HCT116 (cell line): ENCODE data around the gene VEPH1. TPM values are rescaled to one million over a fixed set of nuclear protein-coding genes. Genes with fewer than 3 reads are reported as not detected.

Experiments used
- ATAC-seq: fragments of 200-7000 bp; cut with Tn5 transposase; 2 replicates; pipeline ENCODE4 v1.9.1; 2020; ENCODE audit warnings: mild to moderate bottlenecking, moderate library complexity
- BruUV-seq: library from RNA; stranded (reverse); fragments of 400-500 nt; replicated peaks from 2 replicates; lab custom pipeline; 2021; lab: Mats Ljungman, UMichigan
- CTCF ChIA-PET: fragments of 300-600 bp; sonication (Branson Sonifier 250); formaldehyde crosslinking; loops from one replicate; lab custom pipeline; 2021; ENCODE audit warnings: antibody characterized with exemption; lab: Charles Lee
- POLR2A ChIA-PET: fragments of 300-600, 350-600 bp; sonication (Branson Sonifier 250); formaldehyde crosslinking; loops from one replicate; lab custom pipeline; 2021; ENCODE audit warnings: antibody characterized with exemption; lab: Charles Lee
- RAD21 ChIA-PET, 2 experiments: fragments of 300-600 bp; sonication (Branson Sonifier 250); formaldehyde crosslinking; loops; one replicate each; lab custom pipeline; 2023; ENCODE audit warnings: low total read pairs in 2 of 2; ENCODE audit not compliant: uncharacterized antibody in 2 of 2, unreplicated experiment in 2 of 2, low non-redundant PET in 1 of 2; lab: Charles Lee
- DNase-seq: peaks from one replicate; pipeline ENCODE4 v3.0.0-alpha.2; 2010; ENCODE audit warnings: low read depth, low spot score
- H2AFZ ChIP-seq: fragments of 200-600 bp; shearing (Covaris generic), sonication (generic); 2 replicates; pipeline ENCODE4 v1.6.1; 2017; ENCODE audit warnings: low read depth, mixed run types, mixed read lengths, antibody characterized with exemption, low read length; ENCODE audit not compliant: poor library complexity, severe bottlenecking
- H3K27ac ChIP-seq: 2 replicates; pipeline ENCODE4 v1.5.1; 2012; ENCODE audit warnings: low read depth, low read length
- H3K27me3 ChIP-seq: fragments of 200-600 bp; sonication (generic); 2 replicates; pipeline ENCODE4 v1.6.1; 2016; ENCODE audit warnings: mixed run types, low read length, mixed read lengths; ENCODE audit not compliant: insufficient read depth
- H3K36me3 ChIP-seq, 2 experiments: fragments of 200-500 bp in 1 of 2; fragments of 200-600 bp in 1 of 2; sonication (Bioruptor generic) in 1 of 2; sonication (generic) in 1 of 2; 2 replicates each; pipeline versions ENCODE4 v1.5.1 to v1.6.1; 2014 to 2016; ENCODE audit warnings: low read length in 2 of 2, inconsistent platforms in 1 of 2, mixed read lengths in 1 of 2, mixed run types in 1 of 2; ENCODE audit not compliant: insufficient read depth in 2 of 2, control insufficient read depth in 1 of 2
- H3K4me1 ChIP-seq, 2 experiments: fragments of 200-600 bp in 1 of 2; sonication (generic) in 1 of 2; 2 replicates each; pipeline versions ENCODE4 v1.5.1 to v1.6.1; 2012 to 2017; ENCODE audit warnings: low read length in 2 of 2, inconsistent platforms in 1 of 2, mild to moderate bottlenecking in 1 of 2, mixed read lengths in 1 of 2, mixed run types in 1 of 2, moderate library complexity in 1 of 2; ENCODE audit not compliant: insufficient read depth in 2 of 2, control insufficient read depth in 1 of 2
- H3K4me2 ChIP-seq: fragments of 200-600 bp; sonication (generic); 2 replicates; pipeline ENCODE4 v1.6.1; 2017; ENCODE audit warnings: mixed run types, low read length, mixed read lengths
- H3K4me3 ChIP-seq, 2 experiments: fragments of 200-600 bp in 1 of 2; sonication (generic) in 1 of 2; replicated peaks in 1 of 2; 2 replicates each; pipeline ENCODE4 v1.5.1; 2011 to 2016; ENCODE audit warnings: low read length in 2 of 2, control low read depth in 1 of 2, low read depth in 1 of 2, mild to moderate bottlenecking in 1 of 2, mixed read lengths in 1 of 2, mixed run types in 1 of 2
- H3K79me2 ChIP-seq: fragments of 200-600 bp; sonication (generic); 2 replicates; pipeline ENCODE4 v1.6.1; 2017; ENCODE audit warnings: mild to moderate bottlenecking, mixed run types, low read length, moderate library complexity, mixed read lengths; ENCODE audit not compliant: insufficient read depth
- H3K9ac ChIP-seq: fragments of 200-600 bp; sonication (generic); 2 replicates; pipeline ENCODE4 v1.6.1; 2016; ENCODE audit warnings: low read length, mixed read lengths
- H3K9me2 ChIP-seq: fragments of 200-600 bp; sonication (generic), shearing (Covaris generic); 2 replicates; pipeline ENCODE4 v1.6.1; 2017; ENCODE audit warnings: mixed run types, mild to moderate bottlenecking, moderate library complexity; ENCODE audit not compliant: insufficient read depth
- H3K9me3 ChIP-seq, 2 experiments: fragments of 200-500 bp in 1 of 2; fragments of 200-600 bp in 1 of 2; sonication (Bioruptor generic) in 1 of 2; sonication (generic) in 1 of 2; 2 replicates each; pipeline ENCODE4 v1.6.1; 2014 to 2017; ENCODE audit warnings: low read length in 2 of 2, mixed read lengths in 2 of 2, inconsistent platforms in 1 of 2, low read depth in 1 of 2, mild to moderate bottlenecking in 1 of 2, mixed run types in 1 of 2, moderate library complexity in 1 of 2; ENCODE audit not compliant: control insufficient read depth in 1 of 2, insufficient read depth in 1 of 2
- H4K20me1 ChIP-seq: fragments of 200-600 bp; sonication (generic), shearing (Covaris generic); 2 replicates; pipeline ENCODE4 v1.6.1; 2017; ENCODE audit warnings: mixed run types, mild to moderate bottlenecking, moderate library complexity; ENCODE audit not compliant: insufficient read depth
- CBX3 ChIP-seq: IDR thresholded peaks from 2 replicates; pipeline ENCODE4 v1.6.1; 2012; ENCODE audit warnings: low read depth
- EGR1 ChIP-seq: IDR thresholded peaks from 2 replicates; pipeline ENCODE4 v1.6.1; 2012; ENCODE audit warnings: low read depth
- ELF1 ChIP-seq: IDR thresholded peaks from 2 replicates; pipeline ENCODE4 v1.6.1; 2012; ENCODE audit warnings: low read depth, borderline replicate concordance
- EZH2 ChIP-seq: fragments of 200-600 bp; sonication (generic); IDR thresholded peaks from 2 replicates; pipeline ENCODE4 v1.6.1; 2017; ENCODE audit warnings: antibody characterized with exemption, mixed run types
- POLR2AphosphoS5 ChIP-seq: IDR thresholded peaks from 2 replicates; pipeline ENCODE4 v1.6.1; 2011; ENCODE audit warnings: mild to moderate bottlenecking, low read depth, low read length, moderate library complexity
- RAD21 ChIP-seq: IDR thresholded peaks from 2 replicates; pipeline ENCODE4 v1.6.1; 2012; ENCODE audit warnings: low read depth, mild to moderate bottlenecking
- SRF ChIP-seq: IDR thresholded peaks from 2 replicates; pipeline ENCODE4 v1.6.1; 2012; ENCODE audit warnings: low read depth
- ZFX ChIP-seq: fragments of 450-650 bp; IDR thresholded peaks from 2 replicates; pipeline ENCODE4 v1.6.1; 2017
- ZNF274 ChIP-seq: fragments of 200-500 bp; sonication (Bioruptor generic); IDR thresholded peaks from 2 replicates; pipeline ENCODE4 v1.6.1; 2014; ENCODE audit warnings: mild to moderate bottlenecking, low read depth, low read length, inconsistent platforms
- intact Hi-C: fragments of 100-400 bp; cut with micrococcal nuclease; formaldehyde crosslinking; loops from 2 replicates; pipeline ENCODE4 v1.10.0; 2022
- total RNA-seq: library from RNA; stranded (reverse); gene quantifications from one replicate; pipeline ENCODE4 v1.2.1, GENCODE V29; 2021; ENCODE audit not compliant: unreplicated experiment
- TF ChIP-seq, protein P1 (sequence below): IDR thresholded peaks from 2 replicates; pipeline ENCODE4 v1.6.1; 2011; ENCODE audit warnings: mild to moderate bottlenecking, low read length, moderate library complexity; ENCODE audit not compliant: insufficient replicate concordance; ENCODE audit errors: extremely low read depth
- TF ChIP-seq, protein P2 (sequence below), 3 experiments: fragments of 200-600 bp in 1 of 3; sonication (generic) in 1 of 3; IDR thresholded peaks in 2 of 3; conservative IDR thresholded peaks in 1 of 3; 2 replicates each; pipeline ENCODE4 v1.5.1; 2012 to 2017; ENCODE audit warnings: low read depth in 2 of 3, low read length in 2 of 3, antibody characterized with exemption in 1 of 3, borderline replicate concordance in 1 of 3, control low read depth in 1 of 3, mild to moderate bottlenecking in 1 of 3, mixed read lengths in 1 of 3, mixed run types in 1 of 3, moderate library complexity in 1 of 3; ENCODE audit not compliant: insufficient read depth in 1 of 3
- TF ChIP-seq, protein P3 (sequence below): IDR thresholded peaks from 2 replicates; pipeline ENCODE4 v1.6.1; 2012; ENCODE audit warnings: low read depth
- TF ChIP-seq, protein P4 (sequence below): IDR thresholded peaks from 2 replicates; pipeline ENCODE4 v1.6.1; 2012

Gene VEPH1
- total RNA-seq, 1 experiment from 2014 or later = 4.9 TPM

DNA sequence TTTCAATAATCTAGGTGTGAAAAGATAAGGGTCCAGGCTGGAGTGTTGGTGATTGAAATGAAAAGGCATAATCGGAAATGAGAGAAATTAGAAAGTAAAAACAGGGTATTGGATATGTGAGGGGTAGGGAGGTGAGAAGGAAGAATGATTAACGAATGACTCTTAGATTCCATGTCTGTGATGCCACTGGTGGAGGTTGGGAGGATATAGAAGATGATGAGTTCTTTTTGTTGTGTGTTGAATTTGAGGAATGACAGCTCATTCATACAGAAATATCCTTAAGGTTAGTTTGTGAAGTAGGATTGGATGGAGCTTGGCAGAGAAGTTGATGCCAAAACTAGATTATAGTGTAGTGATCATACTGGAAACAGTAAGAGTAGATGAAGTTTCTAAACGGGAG, 271.1 kb downstream of the VEPH1 start:
- Histone ChIP-seq H3K9ac (no peak overlapping the region), H4K20me1 (no peaks in the 10 kb centered on the region), H3K4me1 (no peaks in the 10 kb centered on the region), H3K9me2 (no peaks in the 10 kb centered on the region), H2AFZ (no peak overlapping the region), H3K27me3 (no peaks in the 10 kb centered on the region), H3K9me3 (no peaks in the 10 kb centered on the region), H3K79me2 (no peaks in the 10 kb centered on the region), H3K4me2 (no peak overlapping the region), H3K4me3 (no peak overlapping the region), H3K36me3 (no peaks in the 10 kb centered on the region), H3K27ac (no peak overlapping the region)
- intact Hi-C loops = no loop called here
- ChIA-PET RAD21 (no interaction called here), CTCF (no interaction called here), POLR2A (no interaction called here)
- BruUV-seq = no TSS peak
- TF ChIP-seq, protein P1, sequence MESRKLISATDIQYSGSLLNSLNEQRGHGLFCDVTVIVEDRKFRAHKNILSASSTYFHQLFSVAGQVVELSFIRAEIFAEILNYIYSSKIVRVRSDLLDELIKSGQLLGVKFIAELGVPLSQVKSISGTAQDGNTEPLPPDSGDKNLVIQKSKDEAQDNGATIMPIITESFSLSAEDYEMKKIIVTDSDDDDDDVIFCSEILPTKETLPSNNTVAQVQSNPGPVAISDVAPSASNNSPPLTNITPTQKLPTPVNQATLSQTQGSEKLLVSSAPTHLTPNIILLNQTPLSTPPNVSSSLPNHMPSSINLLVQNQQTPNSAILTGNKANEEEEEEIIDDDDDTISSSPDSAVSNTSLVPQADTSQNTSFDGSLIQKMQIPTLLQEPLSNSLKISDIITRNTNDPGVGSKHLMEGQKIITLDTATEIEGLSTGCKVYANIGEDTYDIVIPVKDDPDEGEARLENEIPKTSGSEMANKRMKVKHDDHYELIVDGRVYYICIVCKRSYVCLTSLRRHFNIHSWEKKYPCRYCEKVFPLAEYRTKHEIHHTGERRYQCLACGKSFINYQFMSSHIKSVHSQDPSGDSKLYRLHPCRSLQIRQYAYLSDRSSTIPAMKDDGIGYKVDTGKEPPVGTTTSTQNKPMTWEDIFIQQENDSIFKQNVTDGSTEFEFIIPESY = no peak
- TF ChIP-seq ZNF274 (no peak), SRF (no peak), RAD21 (no peak), EZH2 (no peak), POLR2AphosphoS5 (no peak), ZFX (no peak), CBX3 (no peak), EGR1 (no peak), ELF1 (no peak)
- TF ChIP-seq, protein P2, sequence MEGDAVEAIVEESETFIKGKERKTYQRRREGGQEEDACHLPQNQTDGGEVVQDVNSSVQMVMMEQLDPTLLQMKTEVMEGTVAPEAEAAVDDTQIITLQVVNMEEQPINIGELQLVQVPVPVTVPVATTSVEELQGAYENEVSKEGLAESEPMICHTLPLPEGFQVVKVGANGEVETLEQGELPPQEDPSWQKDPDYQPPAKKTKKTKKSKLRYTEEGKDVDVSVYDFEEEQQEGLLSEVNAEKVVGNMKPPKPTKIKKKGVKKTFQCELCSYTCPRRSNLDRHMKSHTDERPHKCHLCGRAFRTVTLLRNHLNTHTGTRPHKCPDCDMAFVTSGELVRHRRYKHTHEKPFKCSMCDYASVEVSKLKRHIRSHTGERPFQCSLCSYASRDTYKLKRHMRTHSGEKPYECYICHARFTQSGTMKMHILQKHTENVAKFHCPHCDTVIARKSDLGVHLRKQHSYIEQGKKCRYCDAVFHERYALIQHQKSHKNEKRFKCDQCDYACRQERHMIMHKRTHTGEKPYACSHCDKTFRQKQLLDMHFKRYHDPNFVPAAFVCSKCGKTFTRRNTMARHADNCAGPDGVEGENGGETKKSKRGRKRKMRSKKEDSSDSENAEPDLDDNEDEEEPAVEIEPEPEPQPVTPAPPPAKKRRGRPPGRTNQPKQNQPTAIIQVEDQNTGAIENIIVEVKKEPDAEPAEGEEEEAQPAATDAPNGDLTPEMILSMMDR (IDR thresholded peaks at IDR 0.05 in 2 of 3, conservative IDR thresholded peaks at IDR 0.05 in 1 of 3; ENCODE audit: borderline replicate concordance in 1 of 3, insufficient read depth in 1 of 3, low read depth in 2 of 3, low read length in 2 of 3) = no peak
- TF ChIP-seq, protein P3, sequence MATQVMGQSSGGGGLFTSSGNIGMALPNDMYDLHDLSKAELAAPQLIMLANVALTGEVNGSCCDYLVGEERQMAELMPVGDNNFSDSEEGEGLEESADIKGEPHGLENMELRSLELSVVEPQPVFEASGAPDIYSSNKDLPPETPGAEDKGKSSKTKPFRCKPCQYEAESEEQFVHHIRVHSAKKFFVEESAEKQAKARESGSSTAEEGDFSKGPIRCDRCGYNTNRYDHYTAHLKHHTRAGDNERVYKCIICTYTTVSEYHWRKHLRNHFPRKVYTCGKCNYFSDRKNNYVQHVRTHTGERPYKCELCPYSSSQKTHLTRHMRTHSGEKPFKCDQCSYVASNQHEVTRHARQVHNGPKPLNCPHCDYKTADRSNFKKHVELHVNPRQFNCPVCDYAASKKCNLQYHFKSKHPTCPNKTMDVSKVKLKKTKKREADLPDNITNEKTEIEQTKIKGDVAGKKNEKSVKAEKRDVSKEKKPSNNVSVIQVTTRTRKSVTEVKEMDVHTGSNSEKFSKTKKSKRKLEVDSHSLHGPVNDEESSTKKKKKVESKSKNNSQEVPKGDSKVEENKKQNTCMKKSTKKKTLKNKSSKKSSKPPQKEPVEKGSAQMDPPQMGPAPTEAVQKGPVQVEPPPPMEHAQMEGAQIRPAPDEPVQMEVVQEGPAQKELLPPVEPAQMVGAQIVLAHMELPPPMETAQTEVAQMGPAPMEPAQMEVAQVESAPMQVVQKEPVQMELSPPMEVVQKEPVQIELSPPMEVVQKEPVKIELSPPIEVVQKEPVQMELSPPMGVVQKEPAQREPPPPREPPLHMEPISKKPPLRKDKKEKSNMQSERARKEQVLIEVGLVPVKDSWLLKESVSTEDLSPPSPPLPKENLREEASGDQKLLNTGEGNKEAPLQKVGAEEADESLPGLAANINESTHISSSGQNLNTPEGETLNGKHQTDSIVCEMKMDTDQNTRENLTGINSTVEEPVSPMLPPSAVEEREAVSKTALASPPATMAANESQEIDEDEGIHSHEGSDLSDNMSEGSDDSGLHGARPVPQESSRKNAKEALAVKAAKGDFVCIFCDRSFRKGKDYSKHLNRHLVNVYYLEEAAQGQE = no peak
- TF ChIP-seq, protein P4, sequence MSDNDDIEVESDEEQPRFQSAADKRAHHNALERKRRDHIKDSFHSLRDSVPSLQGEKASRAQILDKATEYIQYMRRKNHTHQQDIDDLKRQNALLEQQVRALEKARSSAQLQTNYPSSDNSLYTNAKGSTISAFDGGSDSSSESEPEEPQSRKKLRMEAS = no peak
- no peak for DNase-seq
- ATAC-seq = no peak
